OCI-LY1 (cell line): ENCODE results near the gene GPBP1L1.

Experiments
- EZH2 ChIP-seq: fragments of 200-600 bp; sonication (generic), shearing (Covaris generic); IDR thresholded peaks from 2 replicates; pipeline ENCODE4 v1.8.0; 2017; ENCODE audit warnings: borderline replicate concordance, mixed run types, mild to moderate bottlenecking, antibody characterized with exemption, low read length, moderate library complexity, mixed read lengths
- TF ChIP-seq, protein P1 (sequence below): fragments of 200-600 bp; sonication (generic), shearing (Covaris generic); IDR thresholded peaks from 2 replicates; pipeline ENCODE4 v1.5.1; 2017; ENCODE audit warnings: mild to moderate bottlenecking, antibody characterized with exemption, low read length, moderate library complexity, mixed read lengths

DNA sequence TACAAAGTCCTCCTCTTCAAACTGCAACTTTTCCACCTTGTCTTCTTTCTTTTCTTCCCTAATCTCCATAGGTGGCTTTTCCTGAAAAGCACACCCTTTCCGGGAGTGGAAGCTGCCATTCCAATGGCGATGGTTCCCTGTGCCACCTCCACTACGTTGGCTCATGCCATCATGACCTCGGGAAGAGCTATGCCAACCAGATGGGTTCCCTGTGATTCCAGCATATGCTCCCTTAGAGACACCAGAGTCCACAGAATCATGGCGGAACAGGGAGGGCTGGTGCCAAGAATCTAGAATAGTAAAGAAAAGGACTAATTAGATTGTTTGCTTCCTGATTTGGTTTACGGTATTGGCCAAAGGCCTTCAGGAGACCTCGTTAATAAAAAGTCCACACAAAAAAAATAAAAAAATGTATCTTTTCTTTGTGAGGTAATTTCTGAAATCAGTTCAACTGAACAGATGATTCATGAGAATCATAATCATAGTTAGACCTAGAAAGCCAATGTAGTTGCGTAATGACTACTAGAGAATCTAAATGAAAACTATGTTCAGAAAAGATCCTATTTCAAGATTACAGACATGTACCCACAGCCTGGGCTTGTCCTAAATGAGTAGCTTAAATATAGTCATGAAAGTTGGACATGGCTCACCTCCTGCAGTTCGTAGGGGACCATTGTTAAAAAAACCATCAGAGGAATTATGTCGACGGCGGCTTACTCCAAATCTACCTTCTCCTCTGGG, 31.6 kb downstream of the GPBP1L1 start:
- TF ChIP-seq, protein P1, sequence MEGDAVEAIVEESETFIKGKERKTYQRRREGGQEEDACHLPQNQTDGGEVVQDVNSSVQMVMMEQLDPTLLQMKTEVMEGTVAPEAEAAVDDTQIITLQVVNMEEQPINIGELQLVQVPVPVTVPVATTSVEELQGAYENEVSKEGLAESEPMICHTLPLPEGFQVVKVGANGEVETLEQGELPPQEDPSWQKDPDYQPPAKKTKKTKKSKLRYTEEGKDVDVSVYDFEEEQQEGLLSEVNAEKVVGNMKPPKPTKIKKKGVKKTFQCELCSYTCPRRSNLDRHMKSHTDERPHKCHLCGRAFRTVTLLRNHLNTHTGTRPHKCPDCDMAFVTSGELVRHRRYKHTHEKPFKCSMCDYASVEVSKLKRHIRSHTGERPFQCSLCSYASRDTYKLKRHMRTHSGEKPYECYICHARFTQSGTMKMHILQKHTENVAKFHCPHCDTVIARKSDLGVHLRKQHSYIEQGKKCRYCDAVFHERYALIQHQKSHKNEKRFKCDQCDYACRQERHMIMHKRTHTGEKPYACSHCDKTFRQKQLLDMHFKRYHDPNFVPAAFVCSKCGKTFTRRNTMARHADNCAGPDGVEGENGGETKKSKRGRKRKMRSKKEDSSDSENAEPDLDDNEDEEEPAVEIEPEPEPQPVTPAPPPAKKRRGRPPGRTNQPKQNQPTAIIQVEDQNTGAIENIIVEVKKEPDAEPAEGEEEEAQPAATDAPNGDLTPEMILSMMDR = no peak
- TF ChIP-seq EZH2 = no peak
